ENCODE results near the gene EHMT1. TPM values are rescaled to one million over a fixed set of nuclear protein-coding genes. Genes with fewer than 3 reads are reported as not detected.

The EHMT1 gene
- total and polyA plus RNA-seq, 9 of the 15 experiments (the other 6 are each of a cell fraction or from before 2014, with no cell fraction given) = 2.2 to 76.0 (median 36.4) TPM

DNA sequence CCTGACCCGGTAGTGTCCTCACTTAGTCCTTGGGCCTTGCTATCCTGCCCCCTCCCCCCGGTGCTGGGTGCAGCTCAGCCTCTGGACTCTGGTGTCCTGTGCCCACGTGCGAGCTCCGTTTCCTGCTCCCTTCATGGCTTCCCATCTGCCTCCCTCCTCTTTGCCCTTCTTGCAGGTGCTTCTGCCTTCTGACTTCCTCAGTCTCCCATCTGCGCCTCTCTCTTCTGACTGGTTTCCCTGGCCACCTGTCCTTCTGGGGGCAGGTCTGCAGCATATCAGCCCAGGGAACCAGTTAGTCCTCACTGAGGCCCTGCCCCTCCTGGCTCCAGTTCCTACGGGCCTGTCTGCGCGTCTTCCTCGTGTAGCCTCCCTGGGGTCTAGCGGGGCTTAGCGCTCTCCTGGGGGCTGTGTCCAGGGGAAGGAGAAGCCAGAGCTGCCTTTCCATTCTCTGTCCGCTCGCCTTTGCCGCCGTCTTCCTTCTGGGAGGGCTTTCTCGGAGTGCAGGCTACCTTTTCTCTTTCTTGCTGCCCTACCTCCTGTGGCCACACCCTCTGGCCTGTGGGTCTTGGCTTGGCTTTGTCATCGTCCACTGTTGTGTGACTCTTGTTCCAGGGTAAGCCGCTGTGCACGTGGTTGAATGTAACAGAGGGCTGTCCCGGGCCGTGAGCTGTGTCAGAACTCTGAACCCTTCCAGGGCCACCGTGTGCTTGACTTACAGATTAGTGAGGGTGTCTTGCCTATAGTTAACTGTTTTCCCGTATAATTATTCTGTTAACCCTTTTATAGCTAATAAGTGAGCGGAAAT lies 51.8 kb downstream of the EHMT1 start (continued):
- TF ChIP-seq, protein P1, sequence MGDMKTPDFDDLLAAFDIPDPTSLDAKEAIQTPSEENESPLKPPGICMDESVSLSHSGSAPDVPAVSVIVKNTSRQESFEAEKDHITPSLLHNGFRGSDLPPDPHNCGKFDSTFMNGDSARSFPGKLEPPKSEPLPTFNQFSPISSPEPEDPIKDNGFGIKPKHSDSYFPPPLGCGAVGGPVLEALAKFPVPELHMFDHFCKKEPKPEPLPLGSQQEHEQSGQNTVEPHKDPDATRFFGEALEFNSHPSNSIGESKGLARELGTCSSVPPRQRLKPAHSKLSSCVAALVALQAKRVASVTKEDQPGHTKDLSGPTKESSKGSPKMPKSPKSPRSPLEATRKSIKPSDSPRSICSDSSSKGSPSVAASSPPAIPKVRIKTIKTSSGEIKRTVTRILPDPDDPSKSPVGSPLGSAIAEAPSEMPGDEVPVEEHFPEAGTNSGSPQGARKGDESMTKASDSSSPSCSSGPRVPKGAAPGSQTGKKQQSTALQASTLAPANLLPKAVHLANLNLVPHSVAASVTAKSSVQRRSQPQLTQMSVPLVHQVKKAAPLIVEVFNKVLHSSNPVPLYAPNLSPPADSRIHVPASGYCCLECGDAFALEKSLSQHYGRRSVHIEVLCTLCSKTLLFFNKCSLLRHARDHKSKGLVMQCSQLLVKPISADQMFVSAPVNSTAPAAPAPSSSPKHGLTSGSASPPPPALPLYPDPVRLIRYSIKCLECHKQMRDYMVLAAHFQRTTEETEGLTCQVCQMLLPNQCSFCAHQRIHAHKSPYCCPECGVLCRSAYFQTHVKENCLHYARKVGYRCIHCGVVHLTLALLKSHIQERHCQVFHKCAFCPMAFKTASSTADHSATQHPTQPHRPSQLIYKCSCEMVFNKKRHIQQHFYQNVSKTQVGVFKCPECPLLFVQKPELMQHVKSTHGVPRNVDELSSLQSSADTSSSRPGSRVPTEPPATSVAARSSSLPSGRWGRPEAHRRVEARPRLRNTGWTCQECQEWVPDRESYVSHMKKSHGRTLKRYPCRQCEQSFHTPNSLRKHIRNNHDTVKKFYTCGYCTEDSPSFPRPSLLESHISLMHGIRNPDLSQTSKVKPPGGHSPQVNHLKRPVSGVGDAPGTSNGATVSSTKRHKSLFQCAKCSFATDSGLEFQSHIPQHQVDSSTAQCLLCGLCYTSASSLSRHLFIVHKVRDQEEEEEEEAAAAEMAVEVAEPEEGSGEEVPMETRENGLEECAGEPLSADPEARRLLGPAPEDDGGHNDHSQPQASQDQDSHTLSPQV (IDR thresholded peaks at IDR 0.05) = peak; percentile 81
- TF ChIP-seq TCFL5 (CRISPR knock-in tag; conservative IDR thresholded peaks at IDR 0.05) (no peak), ZNF143 (CRISPR knock-in tag; IDR thresholded peaks at IDR 0.05) (peak; percentile 35; the same call in 1 of the 2 replicates), TSC22D4 (tag; IDR thresholded peaks at IDR 0.05) (no peak), HDGF (IDR thresholded peaks at IDR 0.05) (peak; percentile 56; the same call in 1 of the 2 replicates), GTF2E2 (tag; IDR thresholded peaks at IDR 0.05) (no peak), RAD51 (IDR thresholded peaks at IDR 0.05; ENCODE audit: borderline replicate concordance, low read depth) (peak; percentile 48; the same call in 1 of the 2 replicates), ZNF75A (CRISPR knock-in tag; IDR thresholded peaks at IDR 0.05) (no peak), RCOR1 (IDR thresholded peaks at IDR 0.05; ENCODE audit: borderline replicate concordance in 1 of 2, low read depth in 2 of 2, low read length in 2 of 2) (peak in 1 of 2 experiments; percentile 25; a peak in 1 of 4 replicates), EP400 (IDR thresholded peaks at IDR 0.05) (peak; percentile 69), CREM (IDR thresholded peaks at IDR 0.05; ENCODE audit: low read depth) (peak; percentile 46), FOXK2 (conservative IDR thresholded peaks at IDR 0.05 in 1 of 2, IDR thresholded peaks at IDR 0.05 in 1 of 2; ENCODE audit: low read depth in 2 of 2) (peak; percentile 81 to 85)
- TF ChIP-seq, protein P2, sequence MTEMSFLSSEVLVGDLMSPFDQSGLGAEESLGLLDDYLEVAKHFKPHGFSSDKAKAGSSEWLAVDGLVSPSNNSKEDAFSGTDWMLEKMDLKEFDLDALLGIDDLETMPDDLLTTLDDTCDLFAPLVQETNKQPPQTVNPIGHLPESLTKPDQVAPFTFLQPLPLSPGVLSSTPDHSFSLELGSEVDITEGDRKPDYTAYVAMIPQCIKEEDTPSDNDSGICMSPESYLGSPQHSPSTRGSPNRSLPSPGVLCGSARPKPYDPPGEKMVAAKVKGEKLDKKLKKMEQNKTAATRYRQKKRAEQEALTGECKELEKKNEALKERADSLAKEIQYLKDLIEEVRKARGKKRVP (CRISPR knock-in tag; IDR thresholded peaks at IDR 0.05) = no peak
- TF ChIP-seq, protein P3, sequence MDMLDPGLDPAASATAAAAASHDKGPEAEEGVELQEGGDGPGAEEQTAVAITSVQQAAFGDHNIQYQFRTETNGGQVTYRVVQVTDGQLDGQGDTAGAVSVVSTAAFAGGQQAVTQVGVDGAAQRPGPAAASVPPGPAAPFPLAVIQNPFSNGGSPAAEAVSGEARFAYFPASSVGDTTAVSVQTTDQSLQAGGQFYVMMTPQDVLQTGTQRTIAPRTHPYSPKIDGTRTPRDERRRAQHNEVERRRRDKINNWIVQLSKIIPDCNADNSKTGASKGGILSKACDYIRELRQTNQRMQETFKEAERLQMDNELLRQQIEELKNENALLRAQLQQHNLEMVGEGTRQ (CRISPR knock-in tag; IDR thresholded peaks at IDR 0.05) = peak; percentile 38
- TF ChIP-seq, protein P4, sequence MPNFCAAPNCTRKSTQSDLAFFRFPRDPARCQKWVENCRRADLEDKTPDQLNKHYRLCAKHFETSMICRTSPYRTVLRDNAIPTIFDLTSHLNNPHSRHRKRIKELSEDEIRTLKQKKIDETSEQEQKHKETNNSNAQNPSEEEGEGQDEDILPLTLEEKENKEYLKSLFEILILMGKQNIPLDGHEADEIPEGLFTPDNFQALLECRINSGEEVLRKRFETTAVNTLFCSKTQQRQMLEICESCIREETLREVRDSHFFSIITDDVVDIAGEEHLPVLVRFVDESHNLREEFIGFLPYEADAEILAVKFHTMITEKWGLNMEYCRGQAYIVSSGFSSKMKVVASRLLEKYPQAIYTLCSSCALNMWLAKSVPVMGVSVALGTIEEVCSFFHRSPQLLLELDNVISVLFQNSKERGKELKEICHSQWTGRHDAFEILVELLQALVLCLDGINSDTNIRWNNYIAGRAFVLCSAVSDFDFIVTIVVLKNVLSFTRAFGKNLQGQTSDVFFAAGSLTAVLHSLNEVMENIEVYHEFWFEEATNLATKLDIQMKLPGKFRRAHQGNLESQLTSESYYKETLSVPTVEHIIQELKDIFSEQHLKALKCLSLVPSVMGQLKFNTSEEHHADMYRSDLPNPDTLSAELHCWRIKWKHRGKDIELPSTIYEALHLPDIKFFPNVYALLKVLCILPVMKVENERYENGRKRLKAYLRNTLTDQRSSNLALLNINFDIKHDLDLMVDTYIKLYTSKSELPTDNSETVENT (CRISPR knock-in tag; IDR thresholded peaks at IDR 0.05) = no peak
- TF ChIP-seq, protein P5, sequence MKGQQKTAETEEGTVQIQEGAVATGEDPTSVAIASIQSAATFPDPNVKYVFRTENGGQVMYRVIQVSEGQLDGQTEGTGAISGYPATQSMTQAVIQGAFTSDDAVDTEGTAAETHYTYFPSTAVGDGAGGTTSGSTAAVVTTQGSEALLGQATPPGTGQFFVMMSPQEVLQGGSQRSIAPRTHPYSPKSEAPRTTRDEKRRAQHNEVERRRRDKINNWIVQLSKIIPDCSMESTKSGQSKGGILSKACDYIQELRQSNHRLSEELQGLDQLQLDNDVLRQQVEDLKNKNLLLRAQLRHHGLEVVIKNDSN (CRISPR knock-in tag; IDR thresholded peaks at IDR 0.05) = peak; percentile 79
